K562 (cell line): ENCODE results near the gene TERT. TPM values are rescaled to one million over a fixed set of nuclear protein-coding genes. Genes with fewer than 3 reads are reported as not detected.

ENCODE experiments used
- ATAC-seq: fragments of 200-7000 bp; cut with Tn5 transposase; 3 replicates; pipeline ENCODE4 v1.9.1; 2020; ENCODE audit warnings: moderate library complexity
- BruUV-seq: library from RNA; stranded (reverse); fragments of 400-500 nt; replicated peaks from 2 replicates; lab custom pipeline; 2021; lab: Mats Ljungman, UMichigan
- CTCF ChIA-PET: fragments of 300-600 bp; formaldehyde crosslinking; extraction: SDS; loops from one replicate; lab custom pipeline; 2021; ENCODE audit warnings: low intra/inter-chr PET ratio; lab: Yijun Ruan, JAX
- POLR2A ChIA-PET: fragments of 300-600, 350-650 bp; sonication (Branson Sonifier 250); formaldehyde crosslinking; extraction: SDS; loops from one replicate; lab custom pipeline; 2021; ENCODE audit warnings: antibody characterized with exemption, inconsistent platforms; lab: Yijun Ruan, JAX
- DNase-seq, 4 experiments: peaks; one replicate each; pipeline versions ENCODE4 v3.0.0 to v3.0.0-alpha.2; 2011 to 2018; ENCODE audit warnings: low spot score in 3 of 4, mixed read lengths in 3 of 4; ENCODE audit errors: extremely low read depth in 1 of 4
- FAIRE-seq: peaks from 2 replicates; lab custom pipeline; 2011; peaks lifted over from hg19 to GRCh38; lab: Jason Lieb, UNC
- H2AFZ ChIP-seq: 2 replicates; pipeline ENCODE4 v1.6.0; 2011; ENCODE audit warnings: low read depth, low read length, control low read depth, inconsistent platforms
- H3K27ac ChIP-seq: fragments of 200-600 bp; 3 replicates; pipeline ENCODE4 v1.8.0; 2011; ENCODE audit warnings: low read depth, mild to moderate bottlenecking, control low read depth, inconsistent platforms, low read length, moderate library complexity, mixed read lengths; ENCODE audit errors: extremely low read depth
- H3K27me3 ChIP-seq, 2 experiments: fragments of 300-600 bp in 1 of 2; 2 replicates in 1 of 2; 3 replicates in 1 of 2; pipeline versions ENCODE4 v1.6.0 to v1.8.0; 2011; ENCODE audit warnings: inconsistent platforms in 2 of 2, low read length in 2 of 2, mild to moderate bottlenecking in 1 of 2, mixed read lengths in 1 of 2, moderate library complexity in 1 of 2; ENCODE audit not compliant: control insufficient read depth in 2 of 2, insufficient read depth in 2 of 2
- H3K36me3 ChIP-seq: fragments of 300-600 bp; 3 replicates; pipeline ENCODE4 v1.8.0; 2011; ENCODE audit warnings: mild to moderate bottlenecking, low read length, inconsistent platforms; ENCODE audit not compliant: control insufficient read depth, insufficient read depth
- H3K4me1 ChIP-seq, 2 experiments: fragments of 200-600 bp in 1 of 2; replicated peaks in 1 of 2; 2 replicates in 1 of 2; 3 replicates in 1 of 2; pipeline versions ENCODE4 v1.5.1 to v1.8.0; 2011; ENCODE audit warnings: inconsistent platforms in 2 of 2, low read length in 2 of 2, mild to moderate bottlenecking in 1 of 2, mixed read lengths in 1 of 2, moderate library complexity in 1 of 2; ENCODE audit not compliant: control insufficient read depth in 2 of 2, insufficient read depth in 2 of 2
- H3K4me2 ChIP-seq: 2 replicates; pipeline ENCODE4 v1.6.1; 2011; ENCODE audit warnings: low read length, control low read depth, inconsistent platforms, mixed read lengths; ENCODE audit not compliant: insufficient read depth
- H3K4me3 ChIP-seq: fragments of 200-600 bp; sonication (generic), shearing (Covaris generic); 2 replicates; pipeline ENCODE4 v1.5.1; 2016; ENCODE audit warnings: control low read depth, inconsistent platforms
- H3K79me2 ChIP-seq: fragments of 200-600 bp; 3 replicates; pipeline ENCODE4 v1.8.0; 2011; ENCODE audit warnings: low read length, inconsistent platforms; ENCODE audit not compliant: control insufficient read depth, insufficient read depth
- H3K9ac ChIP-seq, 2 experiments: 2 replicates each; pipeline versions ENCODE4 v1.6.0 to v1.6.1; 2011; ENCODE audit warnings: low read depth in 2 of 2, low read length in 2 of 2, control low read depth in 1 of 2, inconsistent platforms in 1 of 2, mild to moderate bottlenecking in 1 of 2, mixed read lengths in 1 of 2; ENCODE audit not compliant: insufficient read depth in 1 of 2
- H3K9me1 ChIP-seq: one replicate; pipeline ENCODE4 v1.6.0; 2011; ENCODE audit warnings: inconsistent platforms, mild to moderate bottlenecking, low read length, moderate library complexity; ENCODE audit not compliant: control insufficient read depth, insufficient read depth
- H3K9me3 ChIP-seq: replicated peaks from 2 replicates; pipeline ENCODE4 v1.5.1; 2011; ENCODE audit warnings: low read depth, low read length, inconsistent platforms; ENCODE audit not compliant: control insufficient read depth, insufficient read depth
- H4K20me1 ChIP-seq: replicated peaks from 2 replicates; pipeline ENCODE4 v1.6.1; 2011; ENCODE audit warnings: low read length, inconsistent platforms, mixed read lengths; ENCODE audit not compliant: control insufficient read depth, insufficient read depth
- WGBS: fragments of 100-300 bp; shearing (Covaris generic); methylation state at CpG from one replicate; pipeline ENCODE4 v1.1.6; 2016; ENCODE audit warnings: low coverage, mixed read lengths; ENCODE audit not compliant: insufficient coverage; ENCODE audit errors: missing lambda C conversion rate; 5-methylcytosine and 5-hydroxymethylcytosine counted together
- in situ Hi-C: fragments of 300-500 bp; cut with MboI; formaldehyde crosslinking; loops from 4 replicates; pipeline ENCODE4 v1.15.0; 2018; ENCODE audit warnings: inconsistent platforms, mixed read lengths
- intact Hi-C: fragments of 100-400 bp; cut with micrococcal nuclease; formaldehyde crosslinking; loops from 2 replicates; pipeline ENCODE4 v1.14.2; 2022
- polyA plus RNA-seq, 8 experiments: library from polyadenylated mRNA; depleted of rRNA in 4 of 8; stranded (reverse) in 5 of 8; unstranded in 3 of 8; fragments of >200 nt; fragmentation: Nextera tagmentation in 2 of 8; fragmentation: Illumina TruSeq in 1 of 8; extraction: Ambion mirVana in 2 of 8; extraction: Trizol in 1 of 8; gene quantifications; 2 replicates each; pipeline versions ENCODE4 v1.2.1 to v1.2.3, GENCODE V29; 2011 to 2014; ENCODE audit warnings: inconsistent platforms in 1 of 8, missing spikeins in 1 of 8
- total RNA-seq, 7 experiments: library from RNA; depleted of rRNA in 6 of 7; stranded (reverse); fragments of >200 nt in 6 of 7; fragmentation: Illumina TruSeq in 2 of 7; extraction: Trizol in 2 of 7; gene quantifications; 2 replicates each; pipeline versions ENCODE4 v1.2.1 to v1.2.3, GENCODE V29; 2011 to 2021; ENCODE audit warnings: low replicate concordance in 1 of 7
- TF ChIP-seq, protein P1 (sequence below): sonication (generic); formaldehyde crosslinking; IDR thresholded peaks from 2 replicates; pipeline ENCODE4 v1.9.0; 2022; ENCODE audit warnings: mild to moderate bottlenecking, missing genetic modification reagents
- TF ChIP-seq, protein P2 (sequence below): fragments of 150-350 bp; conservative IDR thresholded peaks from 2 replicates; pipeline ENCODE4 v1.6.1; 2014; ENCODE audit warnings: low read length

Gene TERT
- total and polyA plus RNA-seq, 9 of the 15 experiments (the other 6 are each of a cell fraction or from before 2014, with no cell fraction given) = 0.08 to 4.5 (median 0.98) TPM; not detected in 1

DNA sequence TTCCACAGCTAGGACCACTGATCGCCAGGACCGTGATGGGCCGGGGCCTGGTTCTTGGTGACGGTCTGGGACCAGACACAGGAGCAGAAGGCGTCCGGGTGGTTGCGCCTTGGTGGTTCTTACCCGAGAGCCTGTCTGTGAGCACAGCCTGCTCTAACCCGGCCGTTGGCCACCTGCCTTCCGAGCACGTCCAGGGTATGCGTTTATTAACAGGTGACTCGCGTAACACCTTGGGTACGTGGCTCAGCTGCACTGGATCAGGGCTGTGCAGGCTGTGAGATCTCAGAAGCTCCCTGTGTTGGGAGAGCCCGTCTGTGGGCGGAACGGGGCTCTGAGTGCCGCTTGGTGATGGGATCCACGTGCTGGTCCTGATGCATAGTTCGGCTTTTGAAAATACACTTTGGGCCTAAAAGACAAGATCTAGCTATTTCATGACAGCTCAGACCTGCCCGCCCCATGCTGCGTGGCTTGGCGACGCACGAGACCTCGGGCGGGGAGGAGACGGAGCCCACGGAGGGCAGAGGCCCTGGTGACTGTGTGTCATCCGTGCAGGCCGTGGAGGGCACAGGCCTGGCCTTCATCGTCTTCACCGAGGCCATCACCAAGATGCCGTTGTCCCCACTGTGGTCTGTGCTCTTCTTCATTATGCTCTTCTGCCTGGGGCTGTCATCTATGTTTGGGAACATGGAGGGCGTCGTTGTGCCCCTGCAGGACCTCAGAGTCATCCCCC is 76.4 kb downstream of the TERT start:
- ATAC-seq (no peak), FAIRE-seq (no peak), DNase-seq (no peak)
- intact Hi-C loops = no loop called here
- TF ChIP-seq, protein P1, sequence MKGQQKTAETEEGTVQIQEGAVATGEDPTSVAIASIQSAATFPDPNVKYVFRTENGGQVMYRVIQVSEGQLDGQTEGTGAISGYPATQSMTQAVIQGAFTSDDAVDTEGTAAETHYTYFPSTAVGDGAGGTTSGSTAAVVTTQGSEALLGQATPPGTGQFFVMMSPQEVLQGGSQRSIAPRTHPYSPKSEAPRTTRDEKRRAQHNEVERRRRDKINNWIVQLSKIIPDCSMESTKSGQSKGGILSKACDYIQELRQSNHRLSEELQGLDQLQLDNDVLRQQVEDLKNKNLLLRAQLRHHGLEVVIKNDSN = 0 out of 2 replicates have a peak, but pooled peaks have one; percentile 5
- TF ChIP-seq, protein P2, sequence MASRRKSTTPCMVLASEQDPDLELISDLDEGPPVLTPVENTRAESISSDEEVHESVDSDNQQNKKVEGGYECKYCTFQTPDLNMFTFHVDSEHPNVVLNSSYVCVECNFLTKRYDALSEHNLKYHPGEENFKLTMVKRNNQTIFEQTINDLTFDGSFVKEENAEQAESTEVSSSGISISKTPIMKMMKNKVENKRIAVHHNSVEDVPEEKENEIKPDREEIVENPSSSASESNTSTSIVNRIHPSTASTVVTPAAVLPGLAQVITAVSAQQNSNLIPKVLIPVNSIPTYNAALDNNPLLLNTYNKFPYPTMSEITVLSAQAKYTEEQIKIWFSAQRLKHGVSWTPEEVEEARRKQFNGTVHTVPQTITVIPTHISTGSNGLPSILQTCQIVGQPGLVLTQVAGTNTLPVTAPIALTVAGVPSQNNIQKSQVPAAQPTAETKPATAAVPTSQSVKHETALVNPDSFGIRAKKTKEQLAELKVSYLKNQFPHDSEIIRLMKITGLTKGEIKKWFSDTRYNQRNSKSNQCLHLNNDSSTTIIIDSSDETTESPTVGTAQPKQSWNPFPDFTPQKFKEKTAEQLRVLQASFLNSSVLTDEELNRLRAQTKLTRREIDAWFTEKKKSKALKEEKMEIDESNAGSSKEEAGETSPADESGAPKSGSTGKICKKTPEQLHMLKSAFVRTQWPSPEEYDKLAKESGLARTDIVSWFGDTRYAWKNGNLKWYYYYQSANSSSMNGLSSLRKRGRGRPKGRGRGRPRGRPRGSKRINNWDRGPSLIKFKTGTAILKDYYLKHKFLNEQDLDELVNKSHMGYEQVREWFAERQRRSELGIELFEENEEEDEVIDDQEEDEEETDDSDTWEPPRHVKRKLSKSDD = no peak
- no peak overlapping the region for H3K4me3 ChIP-seq
- H2AFZ ChIP-seq = no peak overlapping the region
- 14% methylated on average over 38 of the region's 38 CpGs for WGBS
- H3K9ac ChIP-seq = no peak overlapping the region
- H3K4me2 ChIP-seq = no peak overlapping the region
- H3K4me1 ChIP-seq = peaks cover 0 to 36% of the 10 kb centered on the region in 2 experiments; a peak in 1 of 5 replicates
- POLR2A ChIA-PET = interaction anchor here (0.7 to 0.9 kb wide), 2 partner anchors 16 to 49 kb away, joined by 3 to 4 read pairs; no protein-coding TSS in a partner anchor
- peaks cover 25 to 63% of the 10 kb centered on the region in 2 experiments; a peak in 4 of 5 replicates for H3K27me3 ChIP-seq
- BruUV-seq = no TSS peak
- in situ Hi-C loops = no loop called here
- H3K27ac ChIP-seq = no peak overlapping the region
- H3K9me1 ChIP-seq = no peaks in the 10 kb centered on the region
- CTCF ChIA-PET = no interaction called here
- no peaks in the 10 kb centered on the region; the same call in 1 of the 2 replicates for H4K20me1 ChIP-seq
- H3K79me2 ChIP-seq = no peaks in the 10 kb centered on the region
- no peaks in the 10 kb centered on the region for H3K36me3 ChIP-seq
- no peaks in the 10 kb centered on the region; the same call in 1 of the 2 replicates for H3K9me3 ChIP-seq
